Measurements from ENCODE around the gene AIF1L.

AIF1L gene

DNA sequence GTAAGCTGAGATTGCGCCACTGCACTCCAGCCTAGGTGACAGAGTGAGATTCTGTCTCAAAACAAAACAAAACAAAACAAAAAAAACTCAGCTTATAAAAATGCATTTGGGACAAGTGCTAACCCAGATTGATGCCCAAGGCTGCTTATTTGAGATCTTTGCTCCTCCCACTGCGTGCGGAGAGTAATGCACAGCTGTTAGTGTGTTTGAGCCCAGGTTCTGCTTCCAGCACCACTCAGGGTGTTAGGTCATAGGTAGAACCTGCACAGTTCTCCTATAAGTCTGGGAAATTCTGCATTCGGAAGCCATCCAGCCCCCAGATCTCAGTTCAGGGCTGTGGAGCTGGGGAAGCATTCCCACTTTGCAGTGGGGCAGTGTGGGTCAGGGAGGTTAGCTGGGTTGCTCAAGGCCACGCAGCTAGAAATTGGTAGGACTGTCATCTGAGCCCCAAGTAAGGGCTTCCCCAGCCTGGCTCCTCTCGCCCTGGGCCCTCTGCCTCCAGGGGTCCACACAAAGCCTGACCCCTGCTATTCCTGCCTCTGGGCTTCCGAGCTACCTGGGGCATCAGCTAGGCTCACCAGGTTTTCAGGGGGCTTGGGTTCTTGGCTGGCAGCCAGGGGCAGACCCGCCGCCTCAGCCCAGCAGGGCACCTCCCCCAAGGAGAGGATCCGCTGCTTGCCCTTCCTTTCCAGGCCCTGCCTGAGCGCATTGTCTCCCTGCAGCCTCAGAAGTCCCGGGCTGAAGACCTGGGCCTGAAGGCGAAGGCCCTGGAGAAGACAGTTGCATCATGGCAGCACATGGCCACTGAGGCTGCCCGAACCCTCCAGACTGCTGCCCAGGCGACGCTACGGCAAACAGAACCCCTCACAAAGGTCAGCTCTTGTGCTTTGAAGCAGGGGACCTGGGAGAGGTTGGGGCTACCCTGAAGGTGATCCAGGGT is 17.6 kb upstream of the AIF1L start:
- no peak for DNase-seq

DNA sequence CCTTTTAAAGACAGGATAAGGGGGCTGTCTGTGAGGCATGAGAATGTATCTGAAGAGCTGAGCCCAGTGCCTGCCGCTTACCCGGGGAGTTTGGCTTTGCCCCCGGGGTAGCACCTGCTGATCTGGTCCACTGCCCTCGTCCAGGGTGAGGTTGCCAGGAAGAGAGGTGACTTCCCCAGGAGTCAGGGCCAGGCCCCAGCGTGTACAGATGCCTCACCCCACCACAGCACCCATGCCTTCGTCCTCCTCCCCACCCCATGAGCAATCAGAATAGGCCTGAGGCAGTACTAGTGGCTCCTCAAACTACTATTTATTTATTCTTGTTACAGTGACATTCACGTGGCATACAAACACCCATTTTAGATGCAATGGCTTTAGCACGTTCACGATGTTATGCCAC is 15.7 kb upstream of the AIF1L start:
- no peak for DNase-seq

DNA sequence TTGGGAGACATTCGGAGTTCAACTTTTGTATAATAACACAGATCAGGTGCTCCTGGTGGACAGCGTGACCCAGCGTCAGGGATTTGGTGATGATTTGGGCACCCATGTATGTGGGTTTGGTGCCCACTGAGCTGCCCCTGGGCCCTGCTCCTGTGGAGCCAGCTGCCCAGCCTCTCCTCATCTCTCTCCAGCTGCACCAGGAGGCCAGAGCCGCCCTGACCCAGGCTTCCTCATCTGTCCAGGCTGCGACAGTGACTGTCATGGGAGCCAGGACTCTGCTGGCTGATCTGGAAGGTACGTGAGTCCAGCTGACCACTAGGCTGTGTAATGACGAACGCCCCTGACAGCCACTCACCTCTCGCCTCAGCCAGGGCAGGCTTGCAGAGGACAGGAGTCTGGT is 14.5 kb upstream of the AIF1L start:
- DNase-seq: no peak

DNA sequence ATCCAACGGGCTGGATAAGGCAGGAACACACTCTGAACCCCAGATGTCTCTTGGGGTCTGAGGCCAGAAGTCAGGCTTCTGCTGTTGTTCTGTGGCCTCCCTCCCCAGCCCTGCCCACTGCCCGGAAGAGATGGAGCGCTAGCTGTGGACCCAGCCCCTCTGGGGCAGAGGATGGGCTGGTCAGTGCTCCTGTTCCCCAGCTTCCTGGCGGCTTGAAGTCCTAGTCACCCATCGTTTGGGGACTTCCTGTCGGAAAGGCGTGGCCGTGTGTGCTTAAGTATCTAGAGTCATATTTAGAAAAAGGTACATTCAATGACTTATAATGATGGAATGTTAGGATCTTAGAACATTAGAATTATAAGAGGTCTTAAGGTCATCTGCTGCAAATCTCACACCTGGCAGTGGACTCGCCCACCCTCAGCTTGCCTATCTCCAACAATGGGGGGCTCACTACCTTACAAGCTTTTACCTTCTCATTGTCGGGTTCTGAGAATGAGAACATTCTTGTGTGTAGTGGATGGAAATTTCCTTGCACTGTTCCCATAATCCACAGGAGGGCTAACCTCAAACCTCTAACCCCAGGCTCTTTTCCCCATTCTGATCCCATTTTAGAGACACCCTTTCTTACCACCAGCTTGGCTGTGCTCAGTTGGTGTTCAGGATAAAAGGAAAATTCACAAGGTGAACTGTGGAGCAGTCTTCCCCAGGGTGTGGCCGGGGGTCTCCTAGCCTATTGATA is 13.4 kb upstream of the AIF1L start:
- DNase-seq: no peak

DNA sequence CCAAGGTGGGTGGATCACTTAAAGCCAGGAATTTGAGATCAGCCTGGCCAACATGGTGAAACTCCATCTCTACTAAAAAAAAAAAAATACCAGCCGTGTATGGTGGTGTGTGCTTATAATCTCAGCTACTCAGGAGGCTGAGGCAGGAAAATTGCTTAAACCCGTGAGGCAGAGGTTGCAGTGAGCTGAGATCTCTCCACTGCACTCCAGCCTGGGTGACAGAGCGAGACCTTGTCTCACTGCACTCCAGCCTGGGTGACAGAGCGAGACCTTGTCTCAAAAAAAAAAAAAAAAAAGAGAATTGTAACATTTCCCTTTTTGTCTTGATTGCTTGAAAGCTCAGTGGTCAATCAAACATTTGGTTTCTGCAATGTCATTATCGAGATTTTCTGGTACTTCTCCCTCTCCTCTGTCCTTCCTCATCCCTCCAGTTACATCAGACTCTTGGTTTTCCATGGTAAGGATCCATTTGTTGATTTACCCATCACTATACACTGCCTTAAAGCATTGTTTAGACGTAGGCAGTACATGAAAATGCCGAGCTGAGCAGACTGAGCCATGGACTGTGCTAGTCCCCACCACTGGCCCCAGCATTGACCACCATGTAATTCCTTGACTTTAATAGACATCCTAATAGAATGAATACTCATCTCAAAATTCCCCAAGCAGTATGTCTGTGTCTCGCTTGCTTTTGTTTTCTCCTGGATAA is 11.5 kb upstream of the AIF1L start:
- DNase-seq: no peak

DNA sequence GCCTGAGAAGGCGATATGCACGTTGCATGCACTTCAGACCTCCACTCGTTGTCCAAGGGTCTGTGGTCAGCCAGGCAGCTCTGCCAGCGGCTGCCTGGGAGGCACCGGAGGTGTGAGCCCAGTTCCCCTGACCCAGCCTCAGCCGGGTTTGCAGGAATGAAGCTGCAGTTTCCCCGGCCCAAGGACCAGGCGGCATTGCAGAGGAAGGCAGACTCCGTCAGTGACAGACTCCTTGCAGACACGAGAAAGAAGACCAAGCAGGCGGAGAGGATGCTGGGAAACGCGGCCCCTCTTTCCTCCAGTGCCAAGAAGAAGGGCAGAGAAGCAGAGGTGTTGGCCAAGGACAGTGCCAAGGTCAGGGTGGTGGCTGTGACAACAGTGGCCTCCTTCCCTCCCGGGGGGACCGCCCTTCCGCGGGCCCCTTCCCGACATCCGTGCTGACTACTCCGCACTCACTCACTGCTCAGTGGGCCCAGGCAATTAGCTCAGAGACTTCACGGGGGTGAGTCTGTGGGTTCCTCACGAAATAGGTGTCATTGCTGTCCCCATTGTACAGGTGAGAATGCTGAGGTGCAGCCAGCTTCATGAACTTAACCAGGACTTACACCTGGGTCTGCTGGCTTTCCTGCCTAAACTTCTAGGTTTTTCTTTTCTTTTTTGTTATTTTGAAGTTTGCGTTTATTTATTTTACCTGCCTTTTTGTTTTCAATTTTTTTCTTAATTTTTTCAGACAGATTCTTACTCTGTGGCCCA is 10.8 kb upstream of the AIF1L start:
- no peak for DNase-seq

DNA sequence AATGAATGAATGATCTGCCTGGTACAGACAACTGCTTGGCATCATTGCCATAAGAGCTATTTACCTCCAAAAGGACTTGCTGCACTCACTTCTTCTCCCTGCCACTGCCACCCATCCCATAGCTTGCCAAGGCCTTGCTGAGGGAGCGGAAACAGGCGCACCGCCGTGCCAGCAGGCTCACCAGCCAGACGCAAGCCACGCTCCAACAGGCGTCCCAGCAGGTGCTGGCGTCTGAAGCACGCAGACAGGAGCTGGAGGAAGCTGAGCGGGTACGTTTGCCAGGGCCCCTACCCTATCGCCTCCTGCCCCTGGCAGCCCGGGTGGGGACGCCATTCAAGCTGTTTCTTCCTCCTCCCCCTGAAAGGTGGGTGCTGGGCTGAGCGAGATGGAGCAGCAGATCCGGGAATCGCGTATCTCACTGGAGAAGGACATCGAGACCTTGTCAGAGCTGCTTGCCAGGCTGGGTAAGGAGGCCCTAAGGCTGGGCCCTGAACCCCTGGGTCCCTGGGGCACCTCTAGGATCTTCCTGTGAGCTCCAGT is 8.9 kb upstream of the AIF1L start:
- DNase-seq: no peak

DNA sequence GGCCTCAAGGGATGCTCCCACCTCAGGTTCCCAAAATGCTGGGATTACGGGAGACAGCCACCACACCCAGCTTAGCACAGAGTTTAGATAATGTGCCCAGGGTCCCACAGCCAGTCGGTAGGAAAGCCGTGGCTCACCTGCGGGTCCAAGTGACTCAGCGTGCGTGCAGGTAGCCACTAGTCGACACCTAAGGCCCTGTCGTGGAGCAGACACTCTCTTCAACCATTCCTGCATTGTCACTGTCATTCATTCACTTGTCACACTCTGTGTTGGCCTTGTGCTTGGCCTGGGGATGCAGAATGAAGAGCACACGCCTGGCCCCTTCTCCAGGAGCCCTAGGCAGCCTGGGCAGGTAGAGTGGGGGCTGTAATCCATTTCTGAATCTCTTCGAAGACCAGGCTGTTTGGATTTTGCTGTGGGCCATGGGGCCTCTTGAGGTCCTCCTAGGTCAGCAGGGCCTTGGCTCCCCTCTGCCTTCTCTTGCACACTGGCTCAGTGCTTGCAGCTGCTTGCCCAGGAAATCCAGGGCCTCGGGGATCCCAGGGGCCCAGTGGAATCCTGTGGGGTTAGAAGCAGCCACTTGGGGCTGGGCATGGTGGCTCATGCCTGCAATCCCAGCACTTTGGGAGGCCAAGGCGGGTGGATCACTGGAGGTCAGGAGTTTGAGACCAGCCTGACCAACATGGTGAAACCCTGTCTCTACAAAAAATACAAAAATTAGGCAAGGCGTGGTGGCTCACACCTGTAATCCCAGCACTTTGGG is 6.1 kb upstream of the AIF1L start:
- DNase-seq: no peak

DNA sequence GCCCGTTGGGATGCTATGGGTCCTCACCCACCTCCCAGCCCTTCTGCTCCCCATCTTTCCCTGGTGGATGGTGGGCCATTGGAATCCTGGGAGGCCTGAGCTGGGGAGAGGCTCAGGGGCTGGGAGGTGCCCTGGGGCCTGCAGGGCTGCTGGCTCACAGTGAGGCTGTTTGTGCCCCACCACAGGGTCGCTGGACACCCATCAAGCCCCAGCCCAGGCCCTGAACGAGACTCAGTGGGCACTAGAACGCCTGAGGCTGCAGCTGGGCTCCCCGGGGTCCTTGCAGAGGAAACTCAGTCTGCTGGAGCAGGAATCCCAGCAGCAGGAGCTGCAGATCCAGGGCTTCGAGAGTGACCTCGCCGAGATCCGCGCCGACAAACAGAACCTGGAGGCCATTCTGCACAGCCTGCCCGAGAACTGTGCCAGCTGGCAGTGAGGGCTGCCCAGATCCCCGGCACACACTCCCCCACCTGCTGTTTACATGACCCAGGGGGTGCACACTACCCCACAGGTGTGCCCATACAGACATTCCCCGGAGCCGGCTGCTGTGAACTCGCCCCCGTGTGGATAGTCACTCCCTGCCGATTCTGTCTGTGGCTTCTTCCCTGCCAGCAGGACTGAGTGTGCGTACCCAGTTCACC is 4.9 kb upstream of the AIF1L start:
- DNase-seq: no peak

DNA sequence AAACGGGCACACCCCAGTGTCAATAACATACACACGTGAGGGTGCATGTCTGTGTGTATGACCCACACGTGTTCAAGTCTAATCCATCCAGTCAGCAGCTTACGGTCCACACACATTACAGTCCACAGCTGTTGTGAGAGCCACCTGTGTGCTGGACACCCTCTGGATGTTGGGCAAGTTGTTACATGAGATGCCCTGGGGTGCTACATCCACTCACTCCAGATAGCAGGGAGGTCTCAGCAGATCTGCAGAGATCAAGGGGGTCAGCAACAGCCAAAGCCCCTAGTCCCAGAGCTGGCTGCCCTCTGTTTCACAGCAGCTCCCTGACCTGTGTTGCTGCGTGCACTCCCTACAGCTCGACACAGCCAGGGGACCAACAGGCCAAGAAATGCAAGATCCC is 4.3 kb upstream of the AIF1L start:
- DNase-seq: no peak

DNA sequence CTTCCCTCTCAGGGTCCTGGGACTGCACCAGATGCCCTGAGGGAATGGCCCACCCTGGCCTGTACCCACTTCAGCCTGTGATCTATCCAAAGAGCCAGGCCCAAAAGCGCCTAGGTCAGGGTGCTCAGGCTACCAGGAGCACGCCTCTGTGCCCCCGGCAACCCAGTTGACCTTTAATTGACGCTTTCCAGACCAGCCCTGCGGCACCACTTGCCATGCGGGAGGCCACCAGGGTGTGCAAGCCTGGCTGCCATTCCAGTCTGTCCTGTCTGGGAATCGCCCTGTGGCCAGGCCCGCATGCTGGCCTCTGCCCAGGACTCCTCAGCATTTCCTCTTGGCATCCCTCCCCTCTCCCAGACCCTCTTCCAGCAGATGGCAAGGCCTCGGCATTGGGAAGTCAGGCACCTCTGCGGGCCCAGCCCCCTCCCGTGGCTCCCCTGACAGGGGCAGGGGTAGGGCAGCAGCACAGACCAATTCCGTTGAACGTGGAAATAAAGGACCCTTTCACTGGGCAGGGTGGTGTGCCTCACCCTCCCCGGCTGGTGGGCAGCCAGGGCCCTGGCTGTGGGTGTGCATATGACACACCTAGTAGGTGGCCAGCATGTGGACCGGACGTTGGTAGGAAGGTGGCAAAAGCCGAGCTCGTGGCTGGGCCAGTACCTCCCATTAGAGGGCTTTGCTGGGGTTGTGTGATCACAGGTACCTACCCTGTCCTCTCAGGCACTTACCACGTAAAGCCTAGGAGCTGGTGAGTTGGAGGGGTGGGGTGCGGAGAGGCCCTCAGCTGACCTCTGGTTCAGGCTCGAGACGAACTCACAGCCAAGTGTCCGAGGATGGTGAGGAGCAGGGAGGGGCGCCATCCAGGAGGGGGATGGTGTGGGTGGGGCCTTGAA is 3.5 kb upstream of the AIF1L start:
- DNase-seq: no peak

DNA sequence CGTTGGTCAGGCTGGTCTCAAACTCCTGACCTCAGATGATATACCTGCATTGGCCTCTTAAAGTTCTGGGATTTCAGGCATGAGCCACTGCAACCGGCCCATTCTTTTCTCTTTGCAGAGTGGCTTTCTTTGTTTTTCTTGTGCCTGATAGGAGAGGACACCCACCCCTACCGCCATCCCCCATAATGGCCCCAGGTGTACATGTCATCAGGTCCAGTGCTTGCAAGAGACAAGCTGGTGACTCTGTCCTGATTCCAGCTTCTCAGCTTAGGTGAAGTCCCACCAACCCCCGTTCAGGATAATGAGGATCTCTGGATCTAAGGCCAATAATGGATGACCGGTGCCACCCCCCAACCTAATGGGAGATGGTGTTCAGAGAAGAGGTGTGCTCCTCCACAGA is 2.3 kb upstream of the AIF1L start:
- DNase-seq: no peak

DNA sequence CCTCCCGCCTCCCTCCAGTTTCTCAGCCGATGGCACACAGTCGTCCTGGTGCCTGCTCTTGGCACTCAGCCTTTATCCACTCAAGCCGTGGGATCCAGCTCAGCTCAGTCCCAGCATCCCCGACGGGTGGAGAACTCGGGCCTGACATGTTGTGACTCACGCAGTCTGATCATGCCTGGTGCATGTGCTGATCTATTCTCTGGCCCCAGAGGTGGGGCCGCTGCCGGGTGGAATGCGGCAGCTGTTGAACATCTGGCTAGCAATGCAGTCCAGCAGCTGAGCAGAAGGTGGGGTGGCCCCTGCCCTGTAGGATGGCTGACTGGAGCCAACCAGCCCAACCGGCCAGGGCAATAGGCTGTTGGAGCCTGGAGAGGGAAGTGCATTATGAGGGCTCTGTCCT is 1.7 kb upstream of the AIF1L start:
- DNase-seq: no peak

DNA sequence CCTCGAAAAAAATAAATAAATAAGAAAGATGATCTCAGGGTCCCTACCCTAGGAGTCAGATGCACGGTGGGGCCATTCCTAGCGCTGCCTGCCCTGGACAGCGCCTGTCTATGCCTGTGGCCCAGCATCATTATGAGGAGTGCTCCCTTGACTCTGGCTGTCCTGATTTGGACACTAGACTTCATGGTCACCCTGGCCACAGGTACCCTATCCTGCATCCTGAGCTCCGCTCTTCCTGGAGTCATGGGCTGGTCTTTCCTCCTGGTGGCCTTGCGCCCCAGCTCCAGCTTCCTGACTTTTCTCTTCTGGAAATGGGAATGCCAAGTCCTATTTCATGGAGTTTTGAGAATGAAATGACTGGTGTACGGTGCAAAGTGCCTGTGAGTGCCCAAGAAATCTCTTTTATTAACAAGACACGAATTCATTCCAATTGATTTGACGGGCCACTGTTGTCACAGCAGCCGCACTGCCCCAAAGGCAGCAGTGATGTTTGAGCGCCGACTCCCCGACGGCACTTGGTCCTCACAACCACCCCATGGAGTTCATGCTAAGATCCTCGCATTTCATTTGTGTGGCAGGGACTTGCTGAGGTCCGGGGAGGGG is 564 bp upstream of the AIF1L start:
- DNase-seq: no peak

DNA sequence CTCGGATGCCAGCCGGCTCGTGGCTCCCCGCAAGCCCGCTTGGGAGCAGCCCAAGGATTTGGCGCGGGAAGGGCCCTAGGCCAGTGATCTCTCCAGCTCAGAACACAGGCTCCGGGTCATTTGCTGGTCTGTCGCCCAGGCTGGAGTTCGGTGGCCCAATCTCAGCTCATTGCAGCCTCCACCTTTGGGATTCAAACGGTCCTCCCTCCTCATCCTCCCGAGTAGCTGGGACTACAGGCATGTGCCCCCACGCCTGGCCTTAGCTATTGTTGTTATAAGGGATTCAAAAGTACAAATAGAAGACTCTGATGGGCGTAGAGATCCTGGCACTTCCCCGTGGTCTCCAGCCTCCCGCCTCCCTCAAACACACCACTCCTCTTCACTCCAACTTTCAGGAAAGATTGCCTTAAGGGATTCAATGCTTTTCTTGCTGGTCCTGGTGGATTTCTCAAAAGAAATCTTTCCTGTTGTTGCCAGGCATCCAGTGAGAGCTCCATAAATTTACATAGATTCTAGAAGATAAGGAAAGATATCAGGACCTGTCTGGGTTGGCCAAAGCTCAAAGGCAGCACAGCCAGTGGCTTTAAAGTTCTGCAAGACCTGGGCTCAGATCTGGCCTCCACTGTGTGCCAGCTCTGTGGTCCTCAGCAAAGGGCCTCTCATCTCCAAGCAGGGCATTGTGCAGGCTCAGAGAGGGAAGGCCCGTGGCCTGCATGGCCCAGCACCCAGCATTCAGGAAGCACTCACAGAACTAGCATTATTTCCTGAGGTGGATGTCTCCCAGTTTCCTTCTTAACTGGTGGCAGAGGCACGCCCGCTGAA is 1.0 kb downstream of the AIF1L start:
- DNase-seq: no peak

DNA sequence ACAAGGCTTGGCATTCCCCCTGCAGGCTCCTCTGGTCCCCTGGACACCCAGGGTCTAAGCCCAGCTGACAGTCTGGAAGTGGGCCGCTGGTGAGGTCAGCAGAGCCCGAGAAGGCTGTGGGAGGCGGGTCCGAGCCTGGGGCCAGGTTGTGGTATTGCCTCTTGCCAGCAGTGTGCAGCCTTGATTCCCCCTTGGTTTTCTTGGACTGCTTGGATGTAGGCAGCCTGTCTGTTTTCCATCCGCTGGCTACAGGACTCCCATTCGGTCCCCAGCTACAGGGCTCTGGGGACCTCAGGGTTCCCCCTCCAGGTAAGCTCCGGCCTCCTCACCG is 1.6 kb downstream of the AIF1L start:
- no peak for DNase-seq

DNA sequence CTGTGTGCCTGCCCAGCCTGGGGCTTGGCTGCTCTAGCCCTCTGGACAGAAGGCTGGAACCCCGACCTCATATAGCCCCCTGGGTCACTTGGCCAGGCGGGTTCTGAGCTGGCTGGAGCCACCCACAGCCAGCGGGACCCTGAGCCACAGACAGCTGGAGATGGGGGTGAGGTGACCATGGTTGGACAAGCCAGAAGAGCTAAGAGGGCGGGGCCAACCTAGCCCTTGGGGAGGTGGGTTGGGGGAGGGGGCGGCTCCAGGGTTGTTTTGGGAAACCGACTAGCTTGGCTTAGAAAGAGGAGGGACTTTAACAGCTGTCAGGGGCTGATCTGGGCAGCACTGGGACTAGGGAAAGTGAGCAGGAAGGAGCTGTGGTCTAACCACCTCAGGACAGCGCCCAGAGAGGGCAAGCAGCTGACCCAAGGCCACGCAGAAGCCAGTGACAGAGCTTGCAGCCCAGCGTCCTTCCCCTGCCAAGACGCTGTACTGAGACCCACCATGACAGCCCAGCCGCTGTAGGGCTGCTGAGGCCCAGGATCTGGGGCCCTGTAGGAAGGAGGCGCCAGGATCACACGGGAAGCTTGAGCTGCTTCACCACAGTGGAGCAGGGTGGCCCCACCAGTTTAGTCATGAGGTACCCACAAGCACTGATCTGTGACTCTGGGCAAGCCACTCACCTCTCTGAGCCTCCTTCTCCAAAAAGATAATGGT is 2.2 kb downstream of the AIF1L start:
- DNase-seq: no peak

DNA sequence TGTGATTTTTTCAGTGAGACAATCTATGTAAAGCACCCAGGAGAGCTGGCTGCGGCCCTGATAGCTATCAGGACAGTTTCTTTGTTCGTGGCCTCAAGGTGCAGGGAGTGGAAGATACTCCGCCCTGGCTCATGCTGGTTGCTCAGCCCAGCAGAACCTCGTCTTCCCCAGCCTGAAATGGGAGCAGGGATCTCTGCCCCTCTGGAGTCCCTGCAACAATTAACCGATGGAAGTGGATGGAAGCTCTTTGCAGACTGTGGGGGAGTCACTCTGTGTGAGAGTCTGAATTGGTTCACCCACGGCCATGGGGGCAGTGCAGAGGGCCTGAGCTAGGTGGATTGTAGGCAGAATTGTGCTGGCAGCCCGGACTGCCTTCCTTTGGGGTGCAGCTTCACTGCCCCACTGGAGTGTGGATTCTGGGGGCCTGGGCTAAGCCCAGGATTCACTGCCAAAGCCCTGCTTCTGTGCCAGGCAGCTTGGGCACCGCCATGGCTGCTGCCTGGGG is 2.8 kb downstream of the AIF1L start:
- DNase-seq: no peak

Measured in activated CD4-positive, alpha-beta T cell treated with anti-CD3 and anti-CD28 coated beads for 4 hours (primary cell).